ENCODE measurements around the gene SLC39A5.

SLC39A5 gene

DNA sequence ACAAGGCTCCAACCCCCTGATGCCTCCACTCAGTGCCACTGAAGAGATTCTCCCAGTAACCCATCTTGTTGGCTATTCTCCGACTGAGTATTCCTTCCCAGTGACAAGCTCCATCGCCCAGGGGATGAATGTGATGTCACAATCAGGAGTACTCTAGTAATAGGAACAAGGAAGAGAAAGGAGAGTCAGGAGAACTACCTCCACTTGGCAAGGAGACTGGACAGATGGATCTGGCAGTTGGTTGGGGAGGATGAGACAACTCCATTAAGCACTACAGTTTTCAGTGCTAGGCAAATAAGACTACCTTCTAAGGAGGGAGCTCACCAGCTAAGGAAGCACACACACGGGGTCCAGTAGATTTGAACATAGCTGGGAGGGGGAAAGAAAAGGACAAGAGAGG lies 13.4 kb upstream of the SLC39A5 start:
- Histone ChIP-seq H3K9ac (ENCODE audit: low read length) (no peak overlapping the region), H3K9me3 (ENCODE audit: control insufficient read depth, insufficient read depth, low read depth, low read length) (0 out of 2 replicates have a peak, but pooled peaks cover 5% of the 10 kb centered on the region), H3K36me3 (ENCODE audit: control insufficient read depth, insufficient read depth, low read length) (peaks cover 55% of the 10 kb centered on the region), H3K4me1 (ENCODE audit: control insufficient read depth, insufficient read depth, low read length) (peaks cover 4% of the 10 kb centered on the region; the same call in 1 of the 2 replicates), H3K4me3 (ENCODE audit: low read depth, low read length) (no peak overlapping the region), H3K27ac (ENCODE audit: low read depth, low read length) (no peak overlapping the region), H3K27me3 (ENCODE audit: control insufficient read depth, insufficient read depth, low read length) (no peaks in the 10 kb centered on the region)

DNA sequence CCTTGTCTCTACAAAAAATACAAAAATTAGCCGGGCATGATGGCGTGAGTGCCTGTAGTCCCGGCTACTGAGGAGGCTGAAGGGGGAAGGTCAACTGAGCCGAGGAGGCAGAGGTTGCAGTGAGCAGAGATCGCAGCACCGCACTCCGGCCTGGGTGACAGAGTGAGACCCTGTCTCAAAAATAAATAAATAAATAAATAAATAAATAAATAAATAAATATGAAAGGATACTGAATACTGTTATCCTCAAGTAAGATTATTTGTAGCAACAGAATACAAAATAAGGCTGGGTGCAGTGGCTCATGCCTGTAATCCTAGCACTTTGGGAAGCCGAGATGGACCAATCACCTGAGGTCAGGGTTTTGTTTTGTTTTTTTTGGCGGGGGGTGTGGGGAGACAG lies 10.0 kb upstream of the SLC39A5 start:
- H3K4me3 ChIP-seq (ENCODE audit: low read depth, low read length) = no peak overlapping the region

DNA sequence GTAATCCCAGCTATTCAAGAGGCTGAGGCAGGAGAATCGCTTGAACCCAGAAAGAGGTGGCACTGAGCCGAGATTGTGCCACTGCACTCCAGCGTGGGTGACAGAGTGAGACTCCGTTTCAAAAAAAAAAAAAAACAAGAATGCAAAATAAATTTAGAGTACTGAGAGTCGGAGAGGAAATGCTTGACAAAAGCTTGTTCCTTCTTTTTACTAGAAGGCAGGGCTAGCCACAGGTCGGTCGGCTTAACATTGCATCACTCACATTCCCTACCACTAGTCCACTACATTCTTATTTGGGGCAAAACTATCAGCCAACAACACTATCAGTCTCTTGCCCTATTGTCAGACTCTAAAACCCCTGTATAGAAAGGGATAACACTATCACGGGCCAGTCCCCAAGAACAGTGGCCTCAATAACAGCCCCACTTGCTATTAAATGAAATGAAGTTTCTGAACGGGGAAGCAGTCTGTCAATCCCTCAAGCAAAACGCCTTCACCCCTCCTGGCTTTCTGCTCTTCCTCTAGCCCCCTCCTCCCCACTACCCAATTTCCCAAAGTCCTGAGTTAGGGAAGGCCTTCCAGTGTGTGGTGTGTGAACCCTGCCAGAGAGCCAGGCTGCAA lies 9.1 kb upstream of the SLC39A5 start:
- peak overlapping the region; percentile 76 for H3K4me3 ChIP-seq (ENCODE audit: low read depth, low read length)
- H3K9ac ChIP-seq (ENCODE audit: low read length) = peak overlapping the region; percentile 82
- H3K27ac ChIP-seq (ENCODE audit: low read depth, low read length) = peak overlapping the region; percentile 42; the same call in 1 of the 2 replicates
- H3K4me1 ChIP-seq (ENCODE audit: control insufficient read depth, insufficient read depth, low read length) = peaks cover 19% of the 10 kb centered on the region
- H3K9me3 ChIP-seq (ENCODE audit: control insufficient read depth, insufficient read depth, low read depth, low read length) = 0 out of 2 replicates have a peak, but pooled peaks cover 5% of the 10 kb centered on the region
- H3K27me3 ChIP-seq (ENCODE audit: control insufficient read depth, insufficient read depth, low read length) = no peaks in the 10 kb centered on the region
- peaks cover 14% of the 10 kb centered on the region for H3K36me3 ChIP-seq (ENCODE audit: control insufficient read depth, insufficient read depth, low read length)

More for the DNA sequence above, 10.0 kb upstream of the SLC39A5 start:
- Histone ChIP-seq H3K36me3 (ENCODE audit: control insufficient read depth, insufficient read depth, low read length) (peaks cover 23% of the 10 kb centered on the region), H3K27me3 (ENCODE audit: control insufficient read depth, insufficient read depth, low read length) (no peaks in the 10 kb centered on the region), H3K9me3 (ENCODE audit: control insufficient read depth, insufficient read depth, low read depth, low read length) (0 out of 2 replicates have a peak, but pooled peaks cover 5% of the 10 kb centered on the region), H3K4me1 (ENCODE audit: control insufficient read depth, insufficient read depth, low read length) (peaks cover 19% of the 10 kb centered on the region), H3K9ac (ENCODE audit: low read length) (no peak overlapping the region), H3K27ac (ENCODE audit: low read depth, low read length) (no peak overlapping the region)

DNA sequence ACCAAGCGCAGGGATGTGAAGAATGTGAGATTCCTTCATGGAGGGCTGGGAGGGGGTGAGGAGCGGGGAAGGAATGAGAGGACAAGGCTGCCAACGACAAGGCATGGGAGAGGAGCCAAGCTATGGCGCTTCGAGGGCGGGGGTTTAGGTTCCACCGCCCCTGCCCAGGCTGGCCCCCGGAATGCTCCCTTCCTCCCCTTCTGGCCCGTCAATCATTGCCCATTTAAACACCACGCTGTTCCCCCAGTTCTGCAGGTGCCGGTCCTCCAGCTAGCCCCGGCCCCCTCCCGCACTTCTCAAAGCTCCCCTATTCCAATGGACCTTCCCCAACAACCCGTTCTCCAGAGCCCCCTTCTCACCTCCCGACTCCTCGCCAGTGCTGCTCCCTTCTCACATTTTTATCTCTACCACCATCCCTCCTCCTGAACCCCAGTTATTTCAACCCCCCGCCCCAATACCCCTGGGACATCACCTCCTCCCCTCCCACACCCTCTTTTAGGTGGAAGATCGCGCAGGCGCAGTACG lies 8.6 kb upstream of the SLC39A5 start:
- H3K36me3 ChIP-seq (ENCODE audit: control insufficient read depth, insufficient read depth, low read length) = peaks cover 12% of the 10 kb centered on the region
- 0 out of 2 replicates have a peak, but pooled peaks cover 5% of the 10 kb centered on the region for H3K9me3 ChIP-seq (ENCODE audit: control insufficient read depth, insufficient read depth, low read depth, low read length)
- peak overlapping the region; percentile 76 for H3K4me3 ChIP-seq (ENCODE audit: low read depth, low read length)
- H3K27me3 ChIP-seq (ENCODE audit: control insufficient read depth, insufficient read depth, low read length) = no peaks in the 10 kb centered on the region
- peak overlapping the region; percentile 42; the same call in 1 of the 2 replicates for H3K27ac ChIP-seq (ENCODE audit: low read depth, low read length)
- H3K9ac ChIP-seq (ENCODE audit: low read length) = peak overlapping the region; percentile 82
- H3K4me1 ChIP-seq (ENCODE audit: control insufficient read depth, insufficient read depth, low read length) = peaks cover 19% of the 10 kb centered on the region

DNA sequence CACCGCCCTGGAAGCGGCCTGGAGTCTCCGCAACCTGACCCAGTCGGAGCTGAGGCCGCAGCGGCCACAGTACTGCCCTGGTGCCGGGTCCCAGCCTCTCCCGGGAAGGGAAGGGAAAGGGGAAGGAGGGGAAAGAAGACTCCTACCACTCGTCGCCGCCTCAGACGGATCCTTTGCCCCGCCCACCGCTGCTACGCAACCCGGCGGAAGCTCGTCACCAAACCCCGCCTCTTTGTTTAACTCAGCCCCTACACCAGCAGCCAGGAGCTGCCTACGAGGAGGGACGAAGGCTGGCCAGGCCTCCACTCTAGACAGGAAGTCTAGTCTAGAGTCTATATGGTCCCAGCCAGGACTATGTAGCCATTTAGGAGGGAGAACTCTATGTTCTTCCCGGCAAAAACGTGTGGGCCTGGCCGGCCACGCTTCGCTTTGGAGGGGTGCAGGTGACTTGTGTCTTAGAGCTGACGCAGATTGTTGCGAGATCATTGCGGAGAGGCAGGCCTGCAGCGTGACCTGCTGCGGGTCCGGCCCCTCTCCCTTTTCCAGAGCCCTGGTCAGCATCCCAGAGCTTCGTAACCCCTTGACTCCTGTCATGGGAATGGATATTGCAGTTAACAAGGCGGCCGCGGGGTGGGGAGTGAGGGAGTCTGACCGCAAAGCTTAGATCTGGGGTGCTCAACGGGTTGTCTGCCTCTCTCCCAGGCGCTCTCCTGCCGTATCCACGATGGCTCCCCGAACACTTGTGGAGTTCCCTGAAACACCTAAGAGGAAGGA lies 7.9 kb upstream of the SLC39A5 start, which contains the start of gene RNF41:
TSS of gene RNF41 (minus strand) at position 166 of the 774 bp plus-strand sequence. CDS start 7,875 bp downstream, outside the sequence.
- H3K4me3 ChIP-seq (ENCODE audit: low read depth, low read length) = peak within 1 kb of the TSS; percentile 76
- H3K36me3 ChIP-seq (ENCODE audit: control insufficient read depth, insufficient read depth, low read length) = peaks cover 7% of the 10 kb centered on the region
- peak within 1 kb of the TSS; percentile 82 for H3K9ac ChIP-seq (ENCODE audit: low read length)
- H3K27me3 ChIP-seq (ENCODE audit: control insufficient read depth, insufficient read depth, low read length) = no peaks in the 10 kb centered on the region
- 0 out of 2 replicates have a peak, but pooled peaks cover 5% of the 10 kb centered on the region for H3K9me3 ChIP-seq (ENCODE audit: control insufficient read depth, insufficient read depth, low read depth, low read length)
- H3K27ac ChIP-seq (ENCODE audit: low read depth, low read length) = peak within 1 kb of the TSS; percentile 42; the same call in 1 of the 2 replicates
- peaks cover 19% of the 10 kb centered on the region for H3K4me1 ChIP-seq (ENCODE audit: control insufficient read depth, insufficient read depth, low read length)

DNA sequence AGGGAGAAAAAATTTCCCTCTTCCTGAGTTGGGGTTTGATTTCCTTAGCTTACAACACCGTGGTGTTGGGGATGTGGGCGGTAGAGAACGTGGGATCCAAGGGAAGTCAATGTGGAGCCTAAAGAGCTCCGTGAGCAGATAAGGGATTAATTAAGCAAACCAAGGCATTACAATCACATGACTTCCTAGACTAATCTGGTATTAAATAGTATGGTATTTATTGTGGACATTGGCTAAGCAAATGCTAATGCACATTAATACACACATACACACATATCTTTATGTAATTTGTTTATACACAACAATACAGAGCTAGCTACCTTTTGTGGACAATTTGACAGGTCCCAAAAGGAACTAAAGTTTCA lies 7.3 kb upstream of the SLC39A5 start:
- peaks cover 19% of the 10 kb centered on the region for H3K4me1 ChIP-seq (ENCODE audit: control insufficient read depth, insufficient read depth, low read length)
- no peaks in the 10 kb centered on the region for H3K27me3 ChIP-seq (ENCODE audit: control insufficient read depth, insufficient read depth, low read length)
- peak overlapping the region; percentile 76 for H3K4me3 ChIP-seq (ENCODE audit: low read depth, low read length)
- peak overlapping the region; percentile 82 for H3K9ac ChIP-seq (ENCODE audit: low read length)
- peaks cover 6% of the 10 kb centered on the region for H3K36me3 ChIP-seq (ENCODE audit: control insufficient read depth, insufficient read depth, low read length)
- 0 out of 2 replicates have a peak, but pooled peaks cover 4% of the 10 kb centered on the region for H3K9me3 ChIP-seq (ENCODE audit: control insufficient read depth, insufficient read depth, low read depth, low read length)
- H3K27ac ChIP-seq (ENCODE audit: low read depth, low read length) = peak overlapping the region; percentile 42; the same call in 1 of the 2 replicates

DNA sequence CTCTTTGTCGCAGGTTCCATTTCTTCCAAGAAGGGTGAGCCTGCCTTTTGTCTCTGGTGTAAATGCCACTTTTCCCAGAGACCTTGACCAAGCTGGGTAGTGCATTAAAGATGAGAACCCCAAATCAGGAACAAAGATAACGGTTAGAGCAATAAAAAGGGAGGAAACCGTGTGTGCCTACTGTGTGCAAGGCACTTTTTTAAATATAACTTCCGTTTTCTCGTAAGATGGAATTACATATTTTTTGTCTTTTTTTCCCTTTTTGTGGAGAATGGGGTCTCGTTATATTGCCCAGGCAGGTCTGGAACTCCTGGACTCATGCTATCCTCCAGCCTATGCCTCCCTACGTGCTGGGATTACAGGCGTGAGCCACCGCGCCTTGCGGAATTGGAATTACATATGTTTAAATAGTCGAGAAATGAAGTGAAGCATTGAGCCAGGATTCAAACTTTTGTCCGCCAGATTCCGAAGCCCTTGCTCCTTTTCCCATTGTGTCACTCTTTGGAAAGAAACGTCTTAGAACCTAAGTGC lies 6.2 kb upstream of the SLC39A5 start:
- Histone ChIP-seq H3K4me3 (ENCODE audit: low read depth, low read length) (peak overlapping the region; percentile 43), H3K4me1 (ENCODE audit: control insufficient read depth, insufficient read depth, low read length) (peaks cover 19% of the 10 kb centered on the region), H3K27me3 (ENCODE audit: control insufficient read depth, insufficient read depth, low read length) (no peaks in the 10 kb centered on the region), H3K9ac (ENCODE audit: low read length) (peak overlapping the region; percentile 47), H3K27ac (ENCODE audit: low read depth, low read length) (no peak overlapping the region), H3K36me3 (ENCODE audit: control insufficient read depth, insufficient read depth, low read length) (peaks cover 3% of the 10 kb centered on the region; the same call in 1 of the 2 replicates), H3K9me3 (ENCODE audit: control insufficient read depth, insufficient read depth, low read depth, low read length) (no peaks in the 10 kb centered on the region)

DNA sequence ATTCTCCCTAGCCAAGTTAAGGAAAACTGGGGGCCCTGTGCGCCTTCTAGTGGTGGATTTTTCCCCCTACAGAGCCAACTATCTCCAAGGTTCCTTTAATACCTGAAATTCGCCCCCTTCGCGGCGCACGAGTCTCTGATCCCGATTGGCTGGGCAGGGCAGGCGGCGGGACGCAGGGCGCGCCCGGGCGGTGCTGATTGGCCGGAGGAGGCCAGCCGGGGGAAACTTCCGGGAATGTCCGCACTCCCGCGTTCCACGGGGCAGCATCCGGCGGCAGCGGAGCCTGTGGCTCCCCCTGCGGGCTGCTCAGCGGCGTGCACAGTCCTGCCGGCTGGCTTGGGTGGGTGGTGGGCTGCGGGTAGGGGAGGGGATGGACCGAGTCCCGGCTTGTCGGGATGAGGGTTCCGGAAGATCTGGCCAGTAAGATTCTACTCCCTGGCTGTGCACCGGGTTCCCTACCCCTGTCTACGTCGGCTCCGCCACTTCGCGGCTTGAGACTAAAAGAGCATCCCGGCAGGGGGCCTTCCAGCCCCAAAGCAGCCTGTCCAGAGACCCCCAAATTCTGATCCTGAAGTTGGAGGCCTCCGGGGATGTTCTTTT lies 5.6 kb upstream of the SLC39A5 start, which contains the start of gene NABP2:
TSS of gene NABP2 (plus strand) at position 241 of the 600 bp plus-strand sequence. CDS start 515 bp downstream, outside the sequence.
- peaks cover 3% of the 10 kb centered on the region; the same call in 1 of the 2 replicates for H3K36me3 ChIP-seq (ENCODE audit: control insufficient read depth, insufficient read depth, low read length)
- peak within 1 kb of the TSS; percentile 70 for H3K4me3 ChIP-seq (ENCODE audit: low read depth, low read length)
- H3K4me1 ChIP-seq (ENCODE audit: control insufficient read depth, insufficient read depth, low read length) = peaks cover 19% of the 10 kb centered on the region
- H3K9ac ChIP-seq (ENCODE audit: low read length) = peak within 1 kb of the TSS; percentile 59
- H3K27me3 ChIP-seq (ENCODE audit: control insufficient read depth, insufficient read depth, low read length) = no peaks in the 10 kb centered on the region
- H3K27ac ChIP-seq (ENCODE audit: low read depth, low read length) = no peak within 1 kb of the TSS
- H3K9me3 ChIP-seq (ENCODE audit: control insufficient read depth, insufficient read depth, low read depth, low read length) = no peaks in the 10 kb centered on the region

DNA sequence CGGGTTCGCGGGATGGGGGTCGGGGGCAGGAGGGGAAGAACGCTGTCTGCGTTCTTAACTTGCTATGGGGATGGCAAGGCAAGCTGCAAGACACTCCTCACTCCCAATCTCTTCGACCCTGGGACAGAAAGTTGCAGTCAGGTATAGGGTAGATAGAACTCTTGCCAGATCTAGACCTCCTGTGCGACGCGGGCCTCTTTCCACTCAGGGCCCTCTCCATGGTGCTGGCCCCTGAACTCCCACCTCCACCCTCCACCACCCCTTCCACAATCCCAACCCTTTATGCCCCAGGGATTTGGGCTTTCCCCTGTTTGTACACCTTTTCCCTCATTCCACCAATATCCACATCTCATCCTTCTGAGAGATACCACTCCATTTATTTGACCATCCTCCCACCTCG lies 4.9 kb upstream of the SLC39A5 start:
- Histone ChIP-seq H3K27me3 (ENCODE audit: control insufficient read depth, insufficient read depth, low read length) (no peaks in the 10 kb centered on the region), H3K27ac (ENCODE audit: low read depth, low read length) (no peak overlapping the region), H3K9me3 (ENCODE audit: control insufficient read depth, insufficient read depth, low read depth, low read length) (no peaks in the 10 kb centered on the region), H3K36me3 (ENCODE audit: control insufficient read depth, insufficient read depth, low read length) (peaks cover 3% of the 10 kb centered on the region; the same call in 1 of the 2 replicates), H3K4me1 (ENCODE audit: control insufficient read depth, insufficient read depth, low read length) (peaks cover 19% of the 10 kb centered on the region), H3K9ac (ENCODE audit: low read length) (no peak overlapping the region), H3K4me3 (ENCODE audit: low read depth, low read length) (peak overlapping the region; percentile 70)

DNA sequence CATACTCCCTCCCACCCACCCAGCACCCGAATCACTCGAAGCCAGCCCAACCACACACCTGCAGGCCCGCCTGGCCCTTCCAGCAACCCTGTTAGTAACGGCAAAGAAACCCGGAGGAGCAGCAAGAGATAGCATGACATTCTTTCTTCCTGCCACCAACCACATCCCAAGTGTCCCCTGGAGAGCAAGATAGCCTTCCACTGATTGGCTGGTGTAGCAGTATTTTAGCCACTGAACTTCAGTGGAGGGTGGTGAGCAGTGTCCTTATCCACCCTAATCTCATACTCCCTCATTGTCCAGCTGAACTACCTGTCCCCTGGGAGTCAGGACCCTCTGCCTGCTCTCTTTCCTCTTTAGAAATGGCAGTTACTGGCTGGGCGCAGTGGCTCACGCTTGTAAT lies 769 bp upstream of the SLC39A5 start:
- no peak overlapping the region for H3K9ac ChIP-seq (ENCODE audit: low read length)
- peaks cover 4% of the 10 kb centered on the region; the same call in 1 of the 2 replicates for H3K4me1 ChIP-seq (ENCODE audit: control insufficient read depth, insufficient read depth, low read length)
- no peaks in the 10 kb centered on the region for H3K27me3 ChIP-seq (ENCODE audit: control insufficient read depth, insufficient read depth, low read length)
- no peak overlapping the region for H3K4me3 ChIP-seq (ENCODE audit: low read depth, low read length)
- H3K36me3 ChIP-seq (ENCODE audit: control insufficient read depth, insufficient read depth, low read length) = peaks cover 3% of the 10 kb centered on the region; the same call in 1 of the 2 replicates
- H3K27ac ChIP-seq (ENCODE audit: low read depth, low read length) = no peak overlapping the region
- no peaks in the 10 kb centered on the region for H3K9me3 ChIP-seq (ENCODE audit: control insufficient read depth, insufficient read depth, low read depth, low read length)
